A549 treated with Hydrocortisone at 1 μM for 4 hours (cell line): ENCODE results near the gene ADGRD1. TPM values are rescaled to one million over a fixed set of nuclear protein-coding genes. Genes with fewer than 3 reads are reported as not detected.

Experiments used
- total RNA-seq: library from RNA; stranded (reverse); fragments of 200-300 nt; extraction: Qiagen RNA extraction; gene quantifications from 5 replicates; pipeline ENCODE4 v1.2.3, GENCODE V29; 2022

ADGRD1 gene
- total RNA-seq: 0.25 to 0.78 TPM (median 0.55 TPM) in 5 replicates

GRCh38 chr12:130953771-130954543 is at the start of gene ADGRD1:
Gene ADGRD1, plus strand, starts transcription at chr12:130953907. Its CDS starts 559 bp downstream, at chr12:130954466.

Other genes with a start within 250 kb of the ADGRD1 start
- gene RIMBP2, start 237.6 kb upstream of the ADGRD1 start, total RNA-seq: 0.08 TPM in 1 of 5 replicates, not detected in the others
- gene STX2, start 114.7 kb upstream of the ADGRD1 start, total RNA-seq: 19.6 to 30.2 TPM (median 25.7 TPM) in 5 replicates
- gene RAN, start 81.8 kb upstream of the ADGRD1 start, total RNA-seq: 1,334 to 1,779 TPM (median 1,757 TPM) in 5 replicates